IPS DF 6.9 (cell line): ENCODE measurements around the gene FBXO30.

Source experiments
- DNase-seq: peaks from one replicate; pipeline ENCODE4 v3.0.0-alpha.2; 2013; ENCODE audit warnings: low read depth, low spot score
- H3K27ac ChIP-seq: one replicate; pipeline ENCODE4 v1.5.1; 2013; ENCODE audit warnings: low read length, control low read depth
- H3K27me3 ChIP-seq: 2 replicates; pipeline ENCODE4 v1.6.1; 2013; ENCODE audit warnings: mild to moderate bottlenecking, low read length; ENCODE audit not compliant: control insufficient read depth, insufficient read depth
- H3K36me3 ChIP-seq: 2 replicates; pipeline ENCODE4 v1.6.1; 2013; ENCODE audit warnings: low read length; ENCODE audit not compliant: control insufficient read depth, insufficient read depth
- H3K4me1 ChIP-seq: 2 replicates; pipeline ENCODE4 v1.6.1; 2013; ENCODE audit warnings: low read length; ENCODE audit not compliant: control insufficient read depth, insufficient read depth
- H3K4me3 ChIP-seq: 2 replicates; pipeline ENCODE4 v1.5.1; 2013; ENCODE audit warnings: mild to moderate bottlenecking, low read length
- H3K9me3 ChIP-seq: 2 replicates; pipeline ENCODE4 v1.6.1; 2013; ENCODE audit warnings: low read length, inconsistent platforms; ENCODE audit not compliant: control insufficient read depth, insufficient read depth
- WGBS: extraction: QIAGEN DNeasy Blood & Tissue Kit; methylation state at CpG from one replicate; pipeline ENCODE4 v1.1.7; 2013; ENCODE audit warnings: mixed read lengths, missing lambda C conversion rate; ENCODE audit not compliant: insufficient read length, insufficient coverage; 5-methylcytosine and 5-hydroxymethylcytosine counted together

The FBXO30 gene, protein sequence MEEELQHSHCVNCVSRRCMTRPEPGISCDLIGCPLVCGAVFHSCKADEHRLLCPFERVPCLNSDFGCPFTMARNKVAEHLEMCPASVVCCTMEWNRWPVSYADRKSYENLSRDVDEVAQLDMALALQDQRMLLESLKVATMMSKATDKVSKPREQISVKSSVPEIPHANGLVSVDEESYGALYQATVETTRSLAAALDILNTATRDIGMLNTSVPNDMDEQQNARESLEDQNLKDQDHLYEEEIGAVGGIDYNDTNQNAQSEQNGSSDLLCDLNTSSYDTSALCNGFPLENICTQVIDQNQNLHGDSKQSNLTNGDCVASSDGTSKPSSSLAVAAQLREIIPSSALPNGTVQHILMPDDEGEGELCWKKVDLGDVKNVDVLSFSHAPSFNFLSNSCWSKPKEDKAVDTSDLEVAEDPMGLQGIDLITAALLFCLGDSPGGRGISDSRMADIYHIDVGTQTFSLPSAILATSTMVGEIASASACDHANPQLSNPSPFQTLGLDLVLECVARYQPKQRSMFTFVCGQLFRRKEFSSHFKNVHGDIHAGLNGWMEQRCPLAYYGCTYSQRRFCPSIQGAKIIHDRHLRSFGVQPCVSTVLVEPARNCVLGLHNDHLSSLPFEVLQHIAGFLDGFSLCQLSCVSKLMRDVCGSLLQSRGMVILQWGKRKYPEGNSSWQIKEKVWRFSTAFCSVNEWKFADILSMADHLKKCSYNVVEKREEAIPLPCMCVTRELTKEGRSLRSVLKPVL

GRCh38 chr6:145814501-145815308 is at the start of gene FBXO30:
Gene FBXO30 (minus strand): TSS chr6:145814795. CDS start chr6:145806405, 8,390 bp downstream.
- peak within 1 kb of the TSS; percentile 83 for H3K4me3 ChIP-seq
- no peak within 1 kb of the TSS for H3K27ac ChIP-seq
- peak; percentile 77 for DNase-seq
- H3K36me3 ChIP-seq: no peaks in the 10 kb centered on the region
- H3K4me1 ChIP-seq: no peaks in the 10 kb centered on the region
- H3K27me3 ChIP-seq: no peaks in the 10 kb centered on the region
- H3K9me3 ChIP-seq: no peaks in the 10 kb centered on the region
- no CpG with 5 or more reads among the region's 88 CpGs for WGBS

GRCh38 chr6:145863988-145864616 is 49.5 kb upstream of the FBXO30 start:
- no CpG with 5 or more reads among the region's 2 CpGs for WGBS
- H3K27ac ChIP-seq: no peak overlapping the region
- no peaks in the 10 kb centered on the region for H3K9me3 ChIP-seq
- no peaks in the 10 kb centered on the region for H3K36me3 ChIP-seq
- no peaks in the 10 kb centered on the region; the same call in 1 of the 2 replicates for H3K4me1 ChIP-seq
- no peak for DNase-seq
- H3K27me3 ChIP-seq: no peaks in the 10 kb centered on the region
- no peak overlapping the region for H3K4me3 ChIP-seq

GRCh38 chr6:145863366-145863765 is 48.8 kb upstream of the FBXO30 start:
- H3K27me3 ChIP-seq: no peaks in the 10 kb centered on the region
- no peak overlapping the region for H3K4me3 ChIP-seq
- H3K9me3 ChIP-seq: no peaks in the 10 kb centered on the region
- no CpG with 5 or more reads among the region's 1 CpG for WGBS
- DNase-seq: no peak
- no peaks in the 10 kb centered on the region for H3K36me3 ChIP-seq
- no peak overlapping the region for H3K27ac ChIP-seq
- no peaks in the 10 kb centered on the region; the same call in 1 of the 2 replicates for H3K4me1 ChIP-seq

GRCh38 chr6:145860562-145860961 is 46.0 kb upstream of the FBXO30 start:
- Histone ChIP-seq H3K9me3 (no peaks in the 10 kb centered on the region), H3K4me1 (no peaks in the 10 kb centered on the region; the same call in 1 of the 2 replicates), H3K4me3 (no peak overlapping the region), H3K36me3 (no peaks in the 10 kb centered on the region), H3K27me3 (no peaks in the 10 kb centered on the region), H3K27ac (no peak overlapping the region)
- WGBS: no CpG with 5 or more reads among the region's 1 CpG
- no peak for DNase-seq

DNA sequence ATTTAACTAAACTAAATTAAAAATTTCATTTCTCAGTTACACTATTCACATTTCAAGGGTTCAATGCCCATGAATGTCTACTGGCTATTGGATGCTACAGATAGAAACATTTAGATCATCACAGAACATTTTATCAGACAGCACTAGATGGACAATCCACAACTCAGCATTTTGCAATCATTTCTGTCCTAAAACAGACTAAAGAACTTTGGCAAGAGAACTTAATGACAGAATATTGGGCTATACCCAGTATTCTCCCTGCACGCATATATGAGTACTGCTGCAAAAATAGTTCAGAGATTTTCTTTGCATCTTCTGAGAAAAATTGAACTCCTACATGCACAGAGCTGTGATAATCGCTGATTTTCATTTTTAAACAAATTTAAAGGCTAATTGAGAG is 36.1 kb upstream of the FBXO30 start:
- DNase-seq: no peak
- no CpG with 5 or more reads among the region's 2 CpGs for WGBS
- Histone ChIP-seq H3K4me1 (no peaks in the 10 kb centered on the region), H3K4me3 (no peak overlapping the region), H3K27me3 (no peaks in the 10 kb centered on the region), H3K36me3 (no peaks in the 10 kb centered on the region), H3K27ac (no peak overlapping the region), H3K9me3 (no peaks in the 10 kb centered on the region)

DNA sequence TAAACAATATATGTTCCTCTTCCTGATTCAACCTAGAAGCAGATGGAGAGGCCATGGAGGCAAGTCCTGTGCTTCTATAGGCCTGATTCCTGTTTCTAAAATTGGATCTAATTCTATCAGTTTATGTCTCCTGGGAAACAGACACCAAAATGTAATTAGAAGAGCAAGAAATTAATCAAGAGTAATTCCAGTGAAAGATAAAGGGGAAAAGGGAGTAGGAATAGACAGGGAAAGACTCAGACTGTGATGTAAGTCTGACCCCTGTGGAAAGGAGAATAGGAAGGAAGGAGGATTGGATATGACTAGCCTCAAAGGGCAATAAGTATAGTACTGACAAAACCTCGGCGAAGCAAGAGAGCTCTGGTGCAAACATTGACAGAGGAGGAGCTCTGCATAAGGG is 33.9 kb upstream of the FBXO30 start:
- H3K9me3 ChIP-seq: no peaks in the 10 kb centered on the region
- H3K36me3 ChIP-seq: no peaks in the 10 kb centered on the region
- H3K4me3 ChIP-seq: no peak overlapping the region
- H3K27ac ChIP-seq: no peak overlapping the region
- H3K4me1 ChIP-seq: no peaks in the 10 kb centered on the region
- no peaks in the 10 kb centered on the region for H3K27me3 ChIP-seq
- DNase-seq: no peak
- WGBS: no CpG with 5 or more reads among the region's 2 CpGs

DNA sequence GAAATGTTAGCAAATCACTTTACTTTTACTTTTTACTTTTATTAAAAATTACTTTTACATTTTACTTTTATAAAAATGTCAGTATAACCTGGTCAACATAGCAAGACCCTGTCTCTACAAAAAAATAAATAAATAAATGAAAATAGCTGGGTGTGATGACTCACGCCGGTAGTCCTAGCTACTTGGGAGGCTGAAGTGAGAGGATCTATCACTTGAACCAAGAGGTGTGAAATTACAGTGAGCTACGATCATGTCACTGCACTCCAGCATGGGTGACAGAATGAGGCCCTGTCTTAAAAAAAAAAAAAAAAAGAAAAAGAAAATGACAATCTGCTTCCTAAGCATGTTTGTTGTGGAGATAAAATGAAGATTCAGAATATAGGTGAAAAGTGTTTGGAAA is 31.0 kb upstream of the FBXO30 start:
- Histone ChIP-seq H3K4me1 (no peaks in the 10 kb centered on the region), H3K4me3 (no peak overlapping the region), H3K9me3 (no peaks in the 10 kb centered on the region), H3K27me3 (no peaks in the 10 kb centered on the region), H3K36me3 (no peaks in the 10 kb centered on the region), H3K27ac (no peak overlapping the region)
- no CpG with 5 or more reads among the region's 3 CpGs for WGBS
- DNase-seq: no peak

DNA sequence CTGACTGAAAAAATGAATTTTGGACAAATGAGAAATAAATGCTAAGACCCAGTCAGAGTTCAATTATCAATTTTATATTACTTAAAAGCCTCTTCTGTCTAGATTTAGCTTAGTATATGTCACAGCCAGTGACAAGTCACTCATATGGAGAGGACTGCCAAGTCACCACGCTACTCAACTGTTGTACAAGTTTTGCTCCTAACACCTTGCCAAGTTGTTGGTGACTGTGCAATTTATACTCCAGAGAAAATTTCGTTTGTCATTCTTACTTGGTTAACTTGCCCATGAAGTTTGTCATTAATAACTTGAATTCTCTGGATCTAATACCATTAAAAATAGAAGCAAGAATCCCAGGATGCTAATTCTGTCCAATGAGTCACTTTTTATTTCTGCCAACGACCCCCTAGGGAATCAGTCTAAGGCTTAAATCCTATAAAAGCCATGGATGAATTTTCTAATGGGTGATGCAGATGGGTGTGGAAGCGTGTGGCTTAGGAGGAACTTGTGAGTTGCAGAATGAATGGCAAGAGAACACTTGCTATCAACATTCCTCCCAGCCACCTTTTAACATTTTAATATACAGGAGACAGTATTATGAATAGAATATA is 30.4 kb upstream of the FBXO30 start:
- no peak overlapping the region for H3K4me3 ChIP-seq
- no peaks in the 10 kb centered on the region for H3K36me3 ChIP-seq
- DNase-seq: no peak
- H3K9me3 ChIP-seq: no peaks in the 10 kb centered on the region
- H3K4me1 ChIP-seq: no peaks in the 10 kb centered on the region
- no CpG with 5 or more reads among the region's 4 CpGs for WGBS
- H3K27ac ChIP-seq: no peak overlapping the region
- H3K27me3 ChIP-seq: no peaks in the 10 kb centered on the region

- Histone ChIP-seq H3K27ac (no peak overlapping the region), H3K4me1 (no peaks in the 10 kb centered on the region), H3K4me3 (no peak overlapping the region), H3K36me3 (no peaks in the 10 kb centered on the region), H3K9me3 (no peaks in the 10 kb centered on the region), H3K27me3 (no peaks in the 10 kb centered on the region)
- no CpG with 5 or more reads among the region's 3 CpGs for WGBS
- DNase-seq: no peak
These were observed 28.3 kb upstream of the FBXO30 start for GRCh38 chr6:145842693-145843546.
